Transverse colon (tissue), 4 donors: ENCODE measurements around the gene PRKG1. TPM values are rescaled to one million over a fixed set of nuclear protein-coding genes. Genes with fewer than 3 reads are reported as not detected.

ENCODE experiments used
- DNase-seq: peaks from one replicate; pipeline ENCODE4 v3.0.0-alpha.2; 2019
- H3K27ac ChIP-seq, 4 donors: fragments of 200-600 bp; sonication (generic); 2 replicates each; pipeline ENCODE4 v1.5.1; 2016 to 2018; ENCODE audit warnings: inconsistent platforms in 4 of 4
- H3K27me3 ChIP-seq: fragments of 200-600 bp; sonication (generic); 2 replicates; pipeline ENCODE4 v1.5.1; 2017; ENCODE audit warnings: inconsistent platforms
- H3K36me3 ChIP-seq, 4 donors: fragments of 200-600 bp; sonication (generic); 2 replicates each; pipeline ENCODE4 v1.5.1; 2017 to 2019; ENCODE audit warnings: inconsistent platforms in 4 of 4
- H3K4me1 ChIP-seq, 4 donors: fragments of 200-600 bp; sonication (generic); 2 replicates each; pipeline ENCODE4 v1.5.1; 2017 to 2020; ENCODE audit warnings: inconsistent platforms in 4 of 4
- H3K4me3 ChIP-seq, 4 donors: fragments of 200-600 bp; sonication (generic); 1 replicate in 1 of 4; 2 replicates in 3 of 4; pipeline versions ENCODE4 v1.5.1 to v1.6.1; 2017 to 2019; ENCODE audit warnings: inconsistent platforms in 4 of 4
- H3K9me3 ChIP-seq, 2 donors: fragments of 200-600 bp; sonication (generic); 2 replicates each; pipeline ENCODE4 v1.5.1; 2017 to 2019; ENCODE audit warnings: inconsistent platforms in 2 of 2
- EP300 ChIP-seq: sonication (generic); formaldehyde crosslinking; IDR thresholded peaks from one replicate; pipeline ENCODE4 v1.6.1; 2017; ENCODE audit warnings: antibody characterized with exemption, low read depth
- POLR2A ChIP-seq: fragments of 450-650 bp; IDR thresholded peaks from one replicate; pipeline ENCODE4 v1.6.1; 2016; ENCODE audit warnings: antibody characterized with exemption, mild to moderate bottlenecking, moderate library complexity
- POLR2AphosphoS5 ChIP-seq, 3 donors: sonication (generic); formaldehyde crosslinking; IDR thresholded peaks; one replicate each; pipeline ENCODE4 v1.6.1; 2016; ENCODE audit warnings: antibody characterized with exemption in 3 of 3
- WGBS, 2 donors: methylation state at CpG; one replicate each; pipeline ENCODE4 v1.1.5; 2018; ENCODE audit warnings: low coverage in 1 of 2; 5-methylcytosine and 5-hydroxymethylcytosine counted together
- in situ Hi-C, 4 donors: fragments of 200-750 bp; cut with MboI; loops; one replicate each; pipeline versions ENCODE4 v1.15.0 to v1.15.1; 2017; ENCODE audit warnings: low sequenced_read_pairs in 3 of 4, low pct_ligation_motif_present in 1 of 4, low pct_unique_long_range_greater_than_20kb in 1 of 4
- intact Hi-C: fragments of 100-400 bp; cut with DNase I; formaldehyde crosslinking; loops from one replicate; pipeline ENCODE4 v1.15.1; 2023; ENCODE audit warnings: low total_unique reads
- total RNA-seq, 4 donors: library from RNA; depleted of rRNA; stranded (reverse); fragments of >200 nt; gene quantifications; one replicate each; pipeline ENCODE4 v1.1.0, GENCODE V29; 2016
- TF ChIP-seq, protein P1 (sequence below), 5 experiments: fragments of 200-600 bp in 3 of 5; fragments of 450-650 bp in 2 of 5; sonication (generic) in 3 of 5; IDR thresholded peaks; 1 replicate in 2 of 5; 2 replicates in 3 of 5; pipeline ENCODE4 v1.5.1; 2016 to 2017; ENCODE audit warnings: antibody characterized with exemption in 5 of 5, inconsistent platforms in 3 of 5, mild to moderate bottlenecking in 2 of 5, moderate library complexity in 1 of 5

The PRKG1 gene
- total RNA-seq, 4 donors from 2014 or later, result 17.6 to 30.6 (median 26.9) TPM

- Histone ChIP-seq H3K4me3 (no peak overlapping the region), H3K9me3 (no peaks in the 10 kb centered on the region), H3K27ac (no peak overlapping the region), H3K4me1 (peaks cover 0 to 21% (median 2%) of the 10 kb centered on the region in 4 donors), H3K27me3 (no peaks in the 10 kb centered on the region), H3K36me3 (no peaks in the 10 kb centered on the region)
- intact Hi-C loops (no loop called here), in situ Hi-C loops (no loop called here)
- 71 to 73% methylated on average over 4 of the region's 4 CpGs for WGBS, 2 donors
- DNase-seq, result no peak
- TF ChIP-seq POLR2AphosphoS5 (IDR thresholded peaks at IDR 0.05) (no peak), POLR2A (no peak), EP300 (no peak)
- TF ChIP-seq, protein P1, sequence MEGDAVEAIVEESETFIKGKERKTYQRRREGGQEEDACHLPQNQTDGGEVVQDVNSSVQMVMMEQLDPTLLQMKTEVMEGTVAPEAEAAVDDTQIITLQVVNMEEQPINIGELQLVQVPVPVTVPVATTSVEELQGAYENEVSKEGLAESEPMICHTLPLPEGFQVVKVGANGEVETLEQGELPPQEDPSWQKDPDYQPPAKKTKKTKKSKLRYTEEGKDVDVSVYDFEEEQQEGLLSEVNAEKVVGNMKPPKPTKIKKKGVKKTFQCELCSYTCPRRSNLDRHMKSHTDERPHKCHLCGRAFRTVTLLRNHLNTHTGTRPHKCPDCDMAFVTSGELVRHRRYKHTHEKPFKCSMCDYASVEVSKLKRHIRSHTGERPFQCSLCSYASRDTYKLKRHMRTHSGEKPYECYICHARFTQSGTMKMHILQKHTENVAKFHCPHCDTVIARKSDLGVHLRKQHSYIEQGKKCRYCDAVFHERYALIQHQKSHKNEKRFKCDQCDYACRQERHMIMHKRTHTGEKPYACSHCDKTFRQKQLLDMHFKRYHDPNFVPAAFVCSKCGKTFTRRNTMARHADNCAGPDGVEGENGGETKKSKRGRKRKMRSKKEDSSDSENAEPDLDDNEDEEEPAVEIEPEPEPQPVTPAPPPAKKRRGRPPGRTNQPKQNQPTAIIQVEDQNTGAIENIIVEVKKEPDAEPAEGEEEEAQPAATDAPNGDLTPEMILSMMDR (IDR thresholded peaks at IDR 0.05), result no peak
These were observed 35.7 kb downstream of the PRKG1 start for GRCh38 chr10:51109801-51110533.

DNA sequence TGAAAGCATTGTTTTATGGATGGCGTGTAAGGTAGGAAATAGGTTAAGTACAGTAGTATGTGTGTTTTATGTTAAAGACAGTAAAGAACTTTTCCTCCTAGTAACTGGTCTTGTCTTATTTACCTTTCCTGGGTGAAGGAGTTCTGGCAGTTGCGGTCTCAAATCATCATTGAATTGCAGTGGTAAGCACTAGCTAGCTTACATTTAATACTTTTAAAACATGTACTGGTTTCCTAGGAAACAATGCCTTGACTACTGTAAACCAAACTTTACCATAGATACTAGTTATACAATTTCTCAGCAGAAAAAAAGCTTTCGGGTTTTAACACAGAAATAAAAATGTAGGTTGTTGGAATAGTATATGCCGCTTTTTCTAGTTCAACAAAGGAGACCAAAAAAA is 37.7 kb downstream of the PRKG1 start:
- in situ Hi-C loops, result no loop called here
- H3K36me3 ChIP-seq, result no peaks in the 10 kb centered on the region
- TF ChIP-seq, protein P1 (IDR thresholded peaks at IDR 0.05), result no peak
- TF ChIP-seq POLR2AphosphoS5 (IDR thresholded peaks at IDR 0.05), result no peak
- no peak for TF ChIP-seq EP300
- TF ChIP-seq POLR2A, result no peak
- no peak overlapping the region for H3K4me3 ChIP-seq
- H3K27ac ChIP-seq, result no peak overlapping the region
- no peak for DNase-seq
- H3K27me3 ChIP-seq, result no peaks in the 10 kb centered on the region
- intact Hi-C loops, result no loop called here
- peaks cover 0 to 21% (median 2%) of the 10 kb centered on the region in 4 donors for H3K4me1 ChIP-seq
- WGBS, 2 donors, result 85 to 92% methylated on average over 3 to 4 of the region's 4 CpGs
- H3K9me3 ChIP-seq, result no peaks in the 10 kb centered on the region

DNA sequence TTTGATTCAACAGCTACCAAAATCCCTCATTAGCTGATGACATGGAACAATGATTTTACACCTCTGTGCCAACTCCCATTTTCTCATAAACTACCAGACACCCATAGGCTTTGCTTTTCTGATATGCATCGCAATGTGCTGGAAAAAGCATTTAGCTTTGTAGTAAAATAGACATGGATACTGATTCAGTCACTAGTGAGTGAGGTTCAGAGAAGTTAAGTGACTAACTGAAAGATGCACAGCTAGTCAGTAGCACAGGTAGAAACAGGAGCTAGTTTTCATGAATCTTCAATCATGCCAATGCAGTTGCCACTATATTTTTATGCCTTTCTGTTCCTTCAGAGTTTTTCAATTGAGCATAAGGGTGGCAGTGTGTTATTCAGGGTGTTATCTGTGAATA is 38.7 kb downstream of the PRKG1 start:
- no peaks in the 10 kb centered on the region for H3K9me3 ChIP-seq
- intact Hi-C loops, result no loop called here
- in situ Hi-C loops, result no loop called here
- peaks cover 0 to 21% (median 2%) of the 10 kb centered on the region in 4 donors for H3K4me1 ChIP-seq
- no peak for DNase-seq
- TF ChIP-seq EP300, result no peak
- TF ChIP-seq, protein P1 (IDR thresholded peaks at IDR 0.05), result no peak
- TF ChIP-seq POLR2A, result no peak
- no peak for TF ChIP-seq POLR2AphosphoS5 (IDR thresholded peaks at IDR 0.05)
- no peak overlapping the region for H3K27ac ChIP-seq
- 89 to 93% methylated on average over 1 of the region's 1 CpG for WGBS, 2 donors
- H3K36me3 ChIP-seq, result no peaks in the 10 kb centered on the region
- H3K4me3 ChIP-seq, result no peak overlapping the region
- no peaks in the 10 kb centered on the region for H3K27me3 ChIP-seq

GRCh38 chr10:51117053-51117660 is 42.9 kb downstream of the PRKG1 start:
- no peak for TF ChIP-seq POLR2A
- 69 to 73% methylated on average over 3 of the region's 3 CpGs for WGBS, 2 donors
- Histone ChIP-seq H3K36me3 (no peaks in the 10 kb centered on the region), H3K4me3 (no peak overlapping the region), H3K4me1 (peaks cover 0 to 13% (median 0%) of the 10 kb centered on the region in 4 donors), H3K9me3 (no peaks in the 10 kb centered on the region), H3K27me3 (no peaks in the 10 kb centered on the region), H3K27ac (peak overlapping the region in 2 of 4 donors; percentile 4 to 45)
- intact Hi-C loops, result no loop called here
- DNase-seq, result no peak
- in situ Hi-C loops, result no loop called here
